Activated CD8-positive, alpha-beta memory T cell treated with anti-CD3 and anti-CD28 coated beads, Interleukin-2, amount 50 U/mL, for 4 hours (primary cell): Measurements from ENCODE around the gene LRSAM1.

ENCODE experiments used
- DNase-seq: peaks from one replicate; pipeline ENCODE4 v3.0.0-alpha.2; 2020

The LRSAM1 gene

GRCh38 chr9:127537792-127538191, 86.5 kb downstream of the LRSAM1 start:
- no peak for DNase-seq

DNA sequence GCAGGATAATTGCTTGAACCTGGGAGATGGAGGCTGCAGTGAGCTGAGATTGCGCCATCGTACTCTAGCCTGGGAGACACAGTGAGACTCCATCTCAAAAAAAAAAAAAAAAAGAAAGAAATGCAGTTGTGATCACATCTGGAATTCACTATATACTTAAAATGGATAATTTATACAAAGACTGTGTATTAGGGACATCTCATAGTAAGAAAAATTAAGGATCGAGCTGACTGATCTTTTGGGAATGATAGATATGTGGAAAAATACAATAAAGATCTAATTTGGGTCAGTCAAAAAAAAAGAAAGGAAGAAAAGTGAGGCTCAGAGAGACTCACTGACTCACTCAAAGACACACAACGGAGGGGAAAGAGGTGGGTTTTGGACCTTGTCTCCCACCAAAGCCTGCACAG, 87.5 kb downstream of the LRSAM1 start:
- no peak for DNase-seq

- no peak for DNase-seq
Measured at GRCh38 chr9:127539259-127539981, 88.1 kb downstream of the LRSAM1 start.

GRCh38 chr9:127539982-127540663, 88.8 kb downstream of the LRSAM1 start:
- no peak for DNase-seq

DNA sequence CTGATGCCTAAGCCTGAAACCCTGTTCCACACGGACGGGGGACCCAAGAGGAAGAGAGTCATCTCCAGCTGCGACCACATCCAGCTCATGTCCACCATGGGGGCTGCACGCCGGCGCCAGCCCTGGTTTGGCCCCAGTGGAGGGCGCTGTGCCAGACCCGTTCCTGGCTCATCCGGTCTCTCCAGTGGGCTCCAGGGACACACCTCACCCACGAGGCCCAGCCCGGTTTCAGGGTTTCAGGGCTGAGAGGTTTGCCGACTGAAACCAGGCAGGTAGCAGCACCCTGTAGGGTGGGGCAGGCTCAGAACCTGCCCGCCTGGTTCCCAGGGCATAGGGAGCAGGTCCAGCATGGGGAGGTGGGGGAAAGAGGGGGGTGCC, 89.3 kb downstream of the LRSAM1 start:
- DNase-seq, result no peak

DNA sequence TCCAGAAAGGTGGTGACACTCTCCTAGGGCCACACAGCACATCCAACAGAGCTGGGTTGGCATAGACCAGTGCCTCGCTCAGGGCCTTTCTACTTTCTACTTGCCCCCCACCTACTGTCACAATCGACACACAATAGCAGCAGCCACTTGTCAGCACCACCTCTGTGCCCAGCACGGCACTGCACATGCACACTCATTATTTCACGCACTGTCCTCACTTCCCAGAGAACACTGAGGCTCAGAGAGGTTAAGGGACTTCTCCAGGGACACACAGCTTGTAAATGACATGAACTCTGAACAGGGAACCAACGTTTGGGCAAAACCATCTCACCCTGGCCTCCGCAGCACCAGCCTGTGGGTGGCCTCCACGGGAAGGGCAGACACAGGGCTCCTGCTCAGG, 89.9 kb downstream of the LRSAM1 start:
- no peak for DNase-seq

DNA sequence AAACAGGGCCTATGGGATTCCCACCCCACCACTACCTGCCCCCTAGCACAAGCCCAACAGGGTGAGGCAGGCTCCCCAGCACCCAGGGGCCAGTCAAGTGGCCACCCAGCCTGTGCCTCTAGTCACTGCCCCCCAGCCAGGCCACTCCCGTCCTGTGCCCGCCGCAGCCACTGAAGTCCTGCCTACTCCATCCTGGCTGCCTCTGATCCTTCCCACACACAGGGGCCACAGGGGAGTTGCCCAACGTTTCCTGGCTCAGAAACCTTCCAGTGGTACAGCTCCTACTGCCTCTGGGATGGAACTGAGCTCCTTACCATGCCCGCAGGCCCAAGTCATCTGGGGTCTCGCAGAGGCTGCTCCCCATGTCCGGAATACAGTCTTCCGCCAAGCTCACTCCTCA, 90.6 kb downstream of the LRSAM1 start:
- no peak for DNase-seq

GRCh38 chr9:127543221-127543620, 91.9 kb downstream of the LRSAM1 start:
- DNase-seq, result no peak

GRCh38 chr9:127543973-127544533, 92.7 kb downstream of the LRSAM1 start:
- no peak for DNase-seq

DNA sequence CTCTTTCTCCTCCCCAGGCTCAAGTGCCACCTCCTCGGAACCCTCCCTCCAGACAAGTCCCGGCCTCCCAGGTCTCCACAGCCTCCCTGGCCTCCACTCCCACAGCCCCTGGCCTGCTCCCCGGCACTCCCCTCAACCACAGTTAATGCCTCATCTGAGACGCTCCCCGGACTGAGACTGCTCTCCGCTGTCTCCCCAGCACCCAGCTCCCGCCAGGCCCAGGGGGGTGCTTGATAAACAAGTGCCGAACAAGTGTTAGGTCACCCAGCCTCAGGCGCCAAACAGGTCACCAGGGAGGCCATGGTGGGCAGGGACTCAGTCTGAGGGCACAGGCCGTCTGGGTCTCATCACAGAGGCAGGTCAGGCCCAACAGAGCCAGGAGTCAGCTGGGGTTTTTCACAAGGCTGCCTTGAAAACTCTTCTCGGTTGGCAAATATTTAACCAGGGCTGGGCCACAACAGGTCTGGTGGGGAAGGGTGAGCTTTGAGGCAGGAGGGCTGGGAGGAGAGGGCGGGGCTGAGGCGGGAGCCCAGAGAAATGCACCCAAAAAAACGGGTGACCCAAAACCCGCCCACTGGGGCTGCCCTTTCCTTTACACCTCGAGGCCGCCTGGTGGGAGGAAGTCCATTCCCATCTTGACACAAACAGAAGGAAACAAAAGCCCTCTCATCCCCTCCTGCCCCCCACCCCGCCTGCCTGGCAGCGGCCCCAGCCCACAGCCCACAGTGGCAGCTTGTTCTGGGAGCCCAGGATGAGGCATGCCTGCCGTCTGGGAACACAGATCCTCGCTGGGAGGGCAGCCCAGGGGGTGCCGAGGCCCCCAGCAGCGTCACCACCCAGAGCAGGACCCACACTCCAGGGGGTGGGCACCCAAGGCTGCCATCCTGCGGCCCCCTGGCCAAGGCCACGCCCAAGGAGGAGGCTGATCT, 94.2 kb downstream of the LRSAM1 start:
- DNase-seq, result no peak

DNA sequence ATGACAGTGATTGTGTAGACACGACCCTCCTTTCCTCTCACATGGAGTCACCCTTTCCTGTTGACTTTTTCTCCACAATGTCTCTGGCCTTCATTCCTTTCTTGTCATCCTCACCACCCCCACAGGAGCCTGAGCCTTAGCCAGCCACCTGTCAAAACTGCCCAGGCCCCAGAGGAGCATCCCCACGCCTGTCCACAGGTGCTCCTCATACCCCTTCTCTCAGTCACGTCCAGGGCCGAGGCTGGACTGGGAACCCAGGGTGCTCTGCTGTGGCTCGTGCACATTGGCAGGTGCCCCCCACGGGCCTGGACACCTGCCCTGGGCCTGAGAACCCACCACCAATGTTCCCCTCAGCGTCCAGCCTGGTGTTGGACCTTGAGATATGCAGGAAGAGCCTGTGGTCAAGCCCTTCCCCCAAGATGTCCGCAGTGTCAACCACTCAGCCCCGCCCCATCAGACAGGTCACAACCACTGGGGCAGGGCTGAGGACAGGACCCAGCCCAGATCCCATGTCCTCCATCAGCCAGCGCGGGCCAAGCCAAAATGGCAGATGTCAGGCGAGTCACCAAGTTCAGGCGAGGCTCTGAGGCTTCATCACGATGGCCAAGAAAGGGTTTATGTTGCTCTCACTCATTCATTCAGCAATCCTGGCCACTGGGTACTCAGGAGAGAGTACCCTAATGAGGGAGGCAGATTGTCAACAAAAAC, 95.0 kb downstream of the LRSAM1 start:
- DNase-seq, result no peak

- DNase-seq, result no peak
Measured at GRCh38 chr9:127548352-127548881, 97.1 kb downstream of the LRSAM1 start.

GRCh38 chr9:127549218-127549617, 97.9 kb downstream of the LRSAM1 start:
- DNase-seq, result no peak

GRCh38 chr9:127549751-127550150, 98.4 kb downstream of the LRSAM1 start:
- no peak for DNase-seq

DNA sequence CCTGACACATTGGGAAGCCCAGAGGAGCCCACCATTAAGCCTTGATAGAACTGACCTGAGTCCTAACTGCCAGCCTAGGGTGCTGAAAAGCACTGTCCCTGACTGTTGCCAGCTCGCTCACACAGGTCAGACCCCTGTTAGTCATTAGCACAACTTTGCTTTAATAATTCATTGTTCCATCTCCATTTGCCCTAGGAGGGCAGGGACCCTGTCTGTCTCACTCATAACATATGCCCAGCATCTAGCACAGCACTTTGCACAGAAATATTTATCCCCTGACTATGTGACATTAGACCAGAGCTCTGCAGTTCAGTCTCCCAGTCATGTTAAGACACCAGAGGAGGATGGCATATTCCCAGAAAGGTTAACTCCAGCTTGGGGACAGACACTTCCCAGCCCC, 99.0 kb downstream of the LRSAM1 start:
- no peak for DNase-seq

DNA sequence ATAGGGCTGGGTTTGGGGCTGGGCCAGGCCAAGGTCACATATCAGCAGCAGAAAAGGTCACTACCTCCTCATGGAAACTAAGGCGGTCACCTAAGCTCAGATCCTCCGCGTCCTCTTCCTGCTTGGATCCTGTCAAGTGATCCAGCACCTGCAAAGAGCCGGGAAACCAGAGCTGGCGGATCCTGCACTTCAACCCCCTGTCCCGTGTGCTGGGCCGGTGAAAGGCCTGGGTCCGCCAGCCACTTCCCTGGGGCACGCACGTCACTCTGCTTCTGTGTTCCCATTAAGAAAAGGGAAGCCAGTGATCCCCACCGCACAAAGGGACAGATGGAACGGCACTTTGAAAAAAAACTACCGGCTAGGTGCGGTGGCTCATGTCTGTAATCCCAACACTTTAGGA, 99.4 kb downstream of the LRSAM1 start:
- DNase-seq, result no peak
